ENCODE measurements around the gene SRSF3. TPM values are rescaled to one million over a fixed set of nuclear protein-coding genes. Genes with fewer than 3 reads are reported as not detected.
A peak's percentile ranks its signal among the peaks of the same experiment; 100 is the strongest.
"Not testable (repeated sequence)": the region's sequence is repeated elsewhere in the genome, so short reads cannot be mapped to it uniquely, and the experiment has no call there.

Gene SRSF3
- total RNA-seq, 1 donor from 2014 or later = 209 TPM

- H3K27ac Mint-ChIP-seq (ENCODE audit: unreplicated experiment) = peak overlapping the region; percentile 76
- no peak for DNase-seq (ENCODE audit: extremely low spot score, unreplicated experiment)
Observed at GRCh38 chr6:36605143-36605542, 11.0 kb downstream of the SRSF3 start.

GRCh38 chr6:36605560-36606391, 11.6 kb downstream of the SRSF3 start:
- Mint-ChIP-seq H3K4me1 (ENCODE audit: unreplicated experiment) (peaks cover 59% of the 10 kb centered on the region), H3K9me3 (ENCODE audit: unreplicated experiment) (no peaks in the 10 kb centered on the region), H3K27ac (ENCODE audit: unreplicated experiment) (peak overlapping the region; percentile 76), H3K4me3 (ENCODE audit: unreplicated experiment) (no peak overlapping the region), H3K36me3 (ENCODE audit: unreplicated experiment) (peaks cover 69% of the 10 kb centered on the region), H3K27me3 (ENCODE audit: unreplicated experiment) (no peaks in the 10 kb centered on the region)
- no peak for DNase-seq (ENCODE audit: extremely low spot score, unreplicated experiment)
- no peak for TF ChIP-seq CTCF (IDR thresholded peaks at IDR 0.05)

More at GRCh38 chr6:36605143-36605542, 11.0 kb downstream of the SRSF3 start:
- H3K4me1 Mint-ChIP-seq (ENCODE audit: unreplicated experiment) = peaks cover 66% of the 10 kb centered on the region
- peaks cover 74% of the 10 kb centered on the region for H3K36me3 Mint-ChIP-seq (ENCODE audit: unreplicated experiment)
- no peak for TF ChIP-seq CTCF (IDR thresholded peaks at IDR 0.05)
- H3K4me3 Mint-ChIP-seq (ENCODE audit: unreplicated experiment) = no peak overlapping the region
- no peaks in the 10 kb centered on the region for H3K9me3 Mint-ChIP-seq (ENCODE audit: unreplicated experiment)
- no peaks in the 10 kb centered on the region for H3K27me3 Mint-ChIP-seq (ENCODE audit: unreplicated experiment)

- H3K27me3 Mint-ChIP-seq (ENCODE audit: unreplicated experiment); DNase-seq (ENCODE audit: extremely low spot score, unreplicated experiment); H3K9me3 Mint-ChIP-seq (ENCODE audit: unreplicated experiment); H3K4me3 Mint-ChIP-seq (ENCODE audit: unreplicated experiment): not testable (repeated sequence)
- Mint-ChIP-seq H3K36me3 (ENCODE audit: unreplicated experiment) (peaks cover 69% of the 10 kb centered on the region), H3K27ac (ENCODE audit: unreplicated experiment) (peak overlapping the region; percentile 71), H3K4me1 (ENCODE audit: unreplicated experiment) (peaks cover 44% of the 10 kb centered on the region)
Observed at GRCh38 chr6:36607305-36607682, 13.1 kb downstream of the SRSF3 start.

GRCh38 chr6:36607683-36608386, 13.7 kb downstream of the SRSF3 start:
- no peak for TF ChIP-seq CTCF (IDR thresholded peaks at IDR 0.05)
- no peak for DNase-seq (ENCODE audit: extremely low spot score, unreplicated experiment)
- no peaks in the 10 kb centered on the region for H3K27me3 Mint-ChIP-seq (ENCODE audit: unreplicated experiment)
- H3K4me3 Mint-ChIP-seq (ENCODE audit: unreplicated experiment) = no peak overlapping the region
- H3K36me3 Mint-ChIP-seq (ENCODE audit: unreplicated experiment) = peaks cover 68% of the 10 kb centered on the region
- peak overlapping the region; percentile 71 for H3K27ac Mint-ChIP-seq (ENCODE audit: unreplicated experiment)
- no peaks in the 10 kb centered on the region for H3K9me3 Mint-ChIP-seq (ENCODE audit: unreplicated experiment)
- peaks cover 40% of the 10 kb centered on the region for H3K4me1 Mint-ChIP-seq (ENCODE audit: unreplicated experiment)

- Mint-ChIP-seq H3K4me1 (ENCODE audit: unreplicated experiment) (peaks cover 32% of the 10 kb centered on the region), H3K36me3 (ENCODE audit: unreplicated experiment) (peaks cover 58% of the 10 kb centered on the region), H3K27me3 (ENCODE audit: unreplicated experiment) (no peaks in the 10 kb centered on the region), H3K9me3 (ENCODE audit: unreplicated experiment) (no peaks in the 10 kb centered on the region), H3K27ac (ENCODE audit: unreplicated experiment) (peak overlapping the region; percentile 71), H3K4me3 (ENCODE audit: unreplicated experiment) (no peak overlapping the region)
- TF ChIP-seq CTCF (IDR thresholded peaks at IDR 0.05) = no peak
- no peak for DNase-seq (ENCODE audit: extremely low spot score, unreplicated experiment)
Observed at GRCh38 chr6:36608788-36609563, 14.8 kb downstream of the SRSF3 start.

All from osteocyte (in vitro differentiated cells).